GM15510 (cell line): ENCODE measurements around the gene ITPR3.

Source experiments
- POLR2A ChIP-seq: IDR thresholded peaks from 3 replicates; pipeline ENCODE4 v1.6.1; 2011; ENCODE audit warnings: borderline replicate concordance; ENCODE audit not compliant: insufficient read length; ENCODE audit errors: extremely low read depth

The ITPR3 gene

GRCh38 chr6:33686225-33686924, 65.3 kb downstream of the ITPR3 start:
- no peak for TF ChIP-seq POLR2A

GRCh38 chr6:33686981-33687975, 66.2 kb downstream of the ITPR3 start:
- no peak for TF ChIP-seq POLR2A

- TF ChIP-seq POLR2A = no peak
Observed at GRCh38 chr6:33688006-33688405, 66.9 kb downstream of the ITPR3 start.

- TF ChIP-seq POLR2A = no peak
Observed at GRCh38 chr6:33688451-33689147, 67.5 kb downstream of the ITPR3 start.

- TF ChIP-seq POLR2A = no peak
Observed at GRCh38 chr6:33689148-33689494, 68.0 kb downstream of the ITPR3 start.

GRCh38 chr6:33689879-33690278, 68.8 kb downstream of the ITPR3 start:
- TF ChIP-seq POLR2A = no peak

GRCh38 chr6:33690766-33691165, 69.6 kb downstream of the ITPR3 start:
- TF ChIP-seq POLR2A = no peak

GRCh38 chr6:33691456-33692077, 70.4 kb downstream of the ITPR3 start:
- TF ChIP-seq POLR2A = no peak

- TF ChIP-seq POLR2A = no peak
Observed at GRCh38 chr6:33692078-33692759, 71.1 kb downstream of the ITPR3 start.

GRCh38 chr6:33692760-33693158, 71.6 kb downstream of the ITPR3 start:
- TF ChIP-seq POLR2A = no peak

GRCh38 chr6:33693186-33694105, 72.3 kb downstream of the ITPR3 start:
- no peak for TF ChIP-seq POLR2A

- TF ChIP-seq POLR2A = no peak
Observed at GRCh38 chr6:33694401-33694931, 73.3 kb downstream of the ITPR3 start.

- no peak for TF ChIP-seq POLR2A
Observed at GRCh38 chr6:33694977-33695376, 73.9 kb downstream of the ITPR3 start.
